ENCODE measurements around the gene GALNT2.

- TF ChIP-seq CTCF (IDR thresholded peaks at IDR 0.05), result no peak
- TF ChIP-seq EZH2 (IDR thresholded peaks at IDR 0.05; ENCODE audit: borderline replicate concordance, insufficient read depth, low read depth, low read length, poor library complexity, severe bottlenecking), result no peak
Measured at GRCh38 chr1:230068621-230068873, 1.5 kb downstream of the GALNT2 start.
